ENCODE data around the gene EVA1A. TPM values are rescaled to one million over a fixed set of nuclear protein-coding genes. Genes with fewer than 3 reads are reported as not detected.

EVA1A gene
- total RNA-seq, 2 experiments from 2014 or later, result not detected

GRCh38 chr2:75557474-75558133 lies 3.1 kb downstream of the EVA1A start:
- H3K9me2 ChIP-seq (ENCODE audit: insufficient read depth, low read length), result no peaks in the 10 kb centered on the region
- POLR2A ChIA-PET, result no interaction called here
- no peak overlapping the region for H3K27ac ChIP-seq (ENCODE audit: low read depth, low read length, poor library complexity, severe bottlenecking)
- no peaks in the 10 kb centered on the region for H3K9me3 ChIP-seq (ENCODE audit: low read length)
- BruUV-seq (replicated peaks), result no TSS peak
- no peaks in the 10 kb centered on the region for H4K20me1 ChIP-seq (ENCODE audit: insufficient read depth, low read length)
- CTCF ChIA-PET (ENCODE audit: unreplicated experiment), result no interaction called here
- no peaks in the 10 kb centered on the region for H3K79me2 ChIP-seq (ENCODE audit: insufficient read depth, low read depth, low read length)
- TF ChIP-seq, protein P1, sequence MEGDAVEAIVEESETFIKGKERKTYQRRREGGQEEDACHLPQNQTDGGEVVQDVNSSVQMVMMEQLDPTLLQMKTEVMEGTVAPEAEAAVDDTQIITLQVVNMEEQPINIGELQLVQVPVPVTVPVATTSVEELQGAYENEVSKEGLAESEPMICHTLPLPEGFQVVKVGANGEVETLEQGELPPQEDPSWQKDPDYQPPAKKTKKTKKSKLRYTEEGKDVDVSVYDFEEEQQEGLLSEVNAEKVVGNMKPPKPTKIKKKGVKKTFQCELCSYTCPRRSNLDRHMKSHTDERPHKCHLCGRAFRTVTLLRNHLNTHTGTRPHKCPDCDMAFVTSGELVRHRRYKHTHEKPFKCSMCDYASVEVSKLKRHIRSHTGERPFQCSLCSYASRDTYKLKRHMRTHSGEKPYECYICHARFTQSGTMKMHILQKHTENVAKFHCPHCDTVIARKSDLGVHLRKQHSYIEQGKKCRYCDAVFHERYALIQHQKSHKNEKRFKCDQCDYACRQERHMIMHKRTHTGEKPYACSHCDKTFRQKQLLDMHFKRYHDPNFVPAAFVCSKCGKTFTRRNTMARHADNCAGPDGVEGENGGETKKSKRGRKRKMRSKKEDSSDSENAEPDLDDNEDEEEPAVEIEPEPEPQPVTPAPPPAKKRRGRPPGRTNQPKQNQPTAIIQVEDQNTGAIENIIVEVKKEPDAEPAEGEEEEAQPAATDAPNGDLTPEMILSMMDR (conservative IDR thresholded peaks at IDR 0.05; ENCODE audit: low read length), result no peak
- no peak for TF ChIP-seq EZH2phosphoT487 (IDR thresholded peaks at IDR 0.05; ENCODE audit: borderline replicate concordance, low read depth, low read length)
- H3K4me1 ChIP-seq (ENCODE audit: insufficient read depth, low read length, poor library complexity, severe bottlenecking), result no peaks in the 10 kb centered on the region
- no peak overlapping the region for H2AFZ ChIP-seq (ENCODE audit: low read length)
- H3K4me3 ChIP-seq (ENCODE audit: low read depth, low read length, poor library complexity, severe bottlenecking), result no peak overlapping the region
- intact Hi-C loops (cut with micrococcal nuclease; ENCODE audit: unreplicated experiment), result no loop called here
- DNase-seq (ENCODE audit: low spot score), result no peak
- no peak overlapping the region for H3K4me2 ChIP-seq (ENCODE audit: low read length)
- H3K36me3 ChIP-seq (ENCODE audit: insufficient read depth, low read length), result no peaks in the 10 kb centered on the region

GRCh38 chr2:75556679-75557366 lies 3.9 kb downstream of the EVA1A start:
- Histone ChIP-seq H3K4me2 (ENCODE audit: low read length) (no peak overlapping the region), H3K9me3 (ENCODE audit: low read length) (no peaks in the 10 kb centered on the region), H3K27ac (ENCODE audit: low read depth, low read length, poor library complexity, severe bottlenecking) (no peak overlapping the region), H4K20me1 (ENCODE audit: insufficient read depth, low read length) (no peaks in the 10 kb centered on the region), H3K36me3 (ENCODE audit: insufficient read depth, low read length) (no peaks in the 10 kb centered on the region), H3K9me2 (ENCODE audit: insufficient read depth, low read length) (no peaks in the 10 kb centered on the region), H3K79me2 (ENCODE audit: insufficient read depth, low read depth, low read length) (no peaks in the 10 kb centered on the region), H2AFZ (ENCODE audit: low read length) (no peak overlapping the region), H3K4me1 (ENCODE audit: insufficient read depth, low read length, poor library complexity, severe bottlenecking) (no peaks in the 10 kb centered on the region), H3K4me3 (ENCODE audit: low read depth, low read length, poor library complexity, severe bottlenecking) (no peak overlapping the region)
- ChIA-PET POLR2A (no interaction called here), CTCF (ENCODE audit: unreplicated experiment) (no interaction called here)
- DNase-seq (ENCODE audit: low spot score), result no peak
- TF ChIP-seq, protein P1 (conservative IDR thresholded peaks at IDR 0.05; ENCODE audit: low read length), result no peak
- TF ChIP-seq EZH2phosphoT487 (IDR thresholded peaks at IDR 0.05; ENCODE audit: borderline replicate concordance, low read depth, low read length), result no peak
- BruUV-seq (replicated peaks), result no TSS peak
- intact Hi-C loops (cut with micrococcal nuclease; ENCODE audit: unreplicated experiment), result no loop called here

GRCh38 chr2:75555701-75556100 lies 5.0 kb downstream of the EVA1A start:
- H4K20me1 ChIP-seq (ENCODE audit: insufficient read depth, low read length), result no peaks in the 10 kb centered on the region
- no peaks in the 10 kb centered on the region for H3K9me3 ChIP-seq (ENCODE audit: low read length)
- intact Hi-C loops (cut with micrococcal nuclease; ENCODE audit: unreplicated experiment), result no loop called here
- TF ChIP-seq, protein P1 (conservative IDR thresholded peaks at IDR 0.05; ENCODE audit: low read length), result no peak
- H2AFZ ChIP-seq (ENCODE audit: low read length), result no peak overlapping the region
- no peaks in the 10 kb centered on the region for H3K4me1 ChIP-seq (ENCODE audit: insufficient read depth, low read length, poor library complexity, severe bottlenecking)
- no TSS peak for BruUV-seq (replicated peaks)
- H3K36me3 ChIP-seq (ENCODE audit: insufficient read depth, low read length), result no peaks in the 10 kb centered on the region
- H3K4me3 ChIP-seq (ENCODE audit: low read depth, low read length, poor library complexity, severe bottlenecking), result no peak overlapping the region
- POLR2A ChIA-PET, result interaction anchor here (0.6 to 1.2 kb wide), 2 partner anchors 9 to 11 kb away, joined by 3 to 4 read pairs; no protein-coding TSS in a partner anchor
- H3K27ac ChIP-seq (ENCODE audit: low read depth, low read length, poor library complexity, severe bottlenecking), result no peak overlapping the region
- H3K4me2 ChIP-seq (ENCODE audit: low read length), result no peak overlapping the region
- no peak for DNase-seq (ENCODE audit: low spot score)
- CTCF ChIA-PET (ENCODE audit: unreplicated experiment), result no interaction called here
- no peaks in the 10 kb centered on the region for H3K9me2 ChIP-seq (ENCODE audit: insufficient read depth, low read length)
- H3K79me2 ChIP-seq (ENCODE audit: insufficient read depth, low read depth, low read length), result no peaks in the 10 kb centered on the region
